GM23338 (cell line): Measurements from ENCODE around the gene SRPK2. TPM values are rescaled to one million over a fixed set of nuclear protein-coding genes. Genes with fewer than 3 reads are reported as not detected.

Source experiments
- ATAC-seq: fragments of 200-7000 bp; cut with Tn5 transposase; 3 replicates; pipeline ENCODE4 v1.9.1; 2020
- DNase-seq: peaks from one replicate; pipeline ENCODE4 v3.0.0-alpha.2; 2015; ENCODE audit warnings: low spot score
- H2AFZ ChIP-seq: fragments of 200-600 bp; sonication (generic); 2 replicates; pipeline ENCODE4 v1.8.0; 2016; ENCODE audit warnings: antibody characterized with exemption, mild to moderate bottlenecking, moderate library complexity
- H3F3A ChIP-seq: fragments of 200-600 bp; sonication (generic); replicated peaks from 2 replicates; pipeline ENCODE4 v1.8.0; 2017; ENCODE audit warnings: antibody characterized with exemption, mixed run types, low read depth
- H3K27ac ChIP-seq: fragments of 200-600 bp; sonication (generic); 2 replicates; pipeline ENCODE4 v1.6.1; 2016; ENCODE audit warnings: low read depth
- H3K27me3 ChIP-seq: fragments of 200-600 bp; sonication (generic); 2 replicates; pipeline ENCODE4 v1.8.0; 2016; ENCODE audit warnings: mild to moderate bottlenecking, mixed run types, moderate library complexity; ENCODE audit not compliant: insufficient read depth
- H3K36me3 ChIP-seq: fragments of 200-600 bp; sonication (generic); 2 replicates; pipeline ENCODE4 v1.8.0; 2016; ENCODE audit warnings: mild to moderate bottlenecking; ENCODE audit not compliant: insufficient read depth
- H3K4me1 ChIP-seq: fragments of 200-600 bp; sonication (generic); 2 replicates; pipeline ENCODE4 v1.8.0; 2016; ENCODE audit warnings: mild to moderate bottlenecking, moderate library complexity; ENCODE audit not compliant: insufficient read depth
- H3K4me2 ChIP-seq: fragments of 200-600 bp; sonication (generic); 2 replicates; pipeline ENCODE4 v1.7.1; 2017; ENCODE audit warnings: mixed run types
- H3K4me3 ChIP-seq: fragments of 200-600 bp; sonication (generic); 2 replicates; pipeline ENCODE4 v1.6.1; 2016; ENCODE audit warnings: mixed run types
- H3K79me2 ChIP-seq: fragments of 200-600 bp; sonication (generic); replicated peaks from 2 replicates; pipeline ENCODE4 v1.8.0; 2017; ENCODE audit warnings: mild to moderate bottlenecking; ENCODE audit not compliant: insufficient read depth
- H3K9me2 ChIP-seq: fragments of 200-600 bp; sonication (generic); 2 replicates; pipeline ENCODE4 v1.8.0; 2017; ENCODE audit not compliant: insufficient read depth
- H4K20me1 ChIP-seq: fragments of 200-600 bp; sonication (generic); replicated peaks from 2 replicates; pipeline ENCODE4 v1.8.0; 2017; ENCODE audit warnings: mild to moderate bottlenecking; ENCODE audit not compliant: insufficient read depth
- H3K27ac Mint-ChIP-seq: 2 replicates; pipeline ENCODE4 v1.8.0; 2020; ENCODE audit warnings: inconsistent platforms, mild to moderate bottlenecking, moderate library complexity, mixed read lengths
- H3K27me3 Mint-ChIP-seq: 3 replicates; pipeline ENCODE4 v1.8.0; 2022; ENCODE audit warnings: low read depth, mild to moderate bottlenecking, moderate library complexity, mixed read lengths, inconsistent platforms; ENCODE audit not compliant: insufficient read depth, poor library complexity
- H3K36me3 Mint-ChIP-seq: 3 replicates; pipeline ENCODE4 v1.8.0; 2021; ENCODE audit warnings: low read depth, mild to moderate bottlenecking, inconsistent platforms, moderate library complexity, mixed read lengths
- H3K4me1 Mint-ChIP-seq: 3 replicates; pipeline ENCODE4 v1.8.0; 2020; ENCODE audit warnings: mild to moderate bottlenecking, inconsistent platforms, mixed read lengths
- H3K4me3 Mint-ChIP-seq: 3 replicates; pipeline ENCODE4 v1.8.0; 2021; ENCODE audit warnings: moderate library complexity, mild to moderate bottlenecking, inconsistent platforms, mixed read lengths
- H3K9me3 Mint-ChIP-seq: 3 replicates; pipeline ENCODE4 v1.8.0; 2020; ENCODE audit warnings: moderate library complexity, mild to moderate bottlenecking, inconsistent platforms, mixed read lengths
- CREB1 ChIP-seq: fragments of 250-450 bp; sonication (Bioruptor Pico); IDR thresholded peaks from 2 replicates; pipeline ENCODE4 v1.5.0; 2020; ENCODE audit warnings: low read depth, mild to moderate bottlenecking, moderate library complexity
- CTCF ChIP-seq, 2 experiments: fragments of 200-600 bp in 1 of 2; sonication (generic) in 1 of 2; conservative IDR thresholded peaks; 2 replicates each; pipeline versions ENCODE4 v1.5.1 to v1.6.1; 2016 to 2017; ENCODE audit warnings: antibody characterized with exemption in 2 of 2, low read depth in 2 of 2, mild to moderate bottlenecking in 2 of 2, moderate library complexity in 1 of 2
- ETS1 ChIP-seq: IDR thresholded peaks from 2 replicates; pipeline ENCODE4 v1.6.1; 2016; ENCODE audit warnings: antibody characterized with exemption
- EZH2 ChIP-seq: fragments of 200-600 bp; sonication (generic); IDR thresholded peaks from one replicate; pipeline ENCODE4 v1.8.0; 2017; ENCODE audit warnings: antibody characterized with exemption, mild to moderate bottlenecking, low read depth; ENCODE audit not compliant: unreplicated experiment
- EZH2phosphoT487 ChIP-seq: fragments of 200-600 bp; sonication (generic); IDR thresholded peaks from one replicate; pipeline ENCODE4 v1.8.1; 2018; ENCODE audit warnings: antibody characterized with exemption; ENCODE audit not compliant: unreplicated experiment
- JUNB ChIP-seq: IDR thresholded peaks from one replicate; pipeline ENCODE4 v1.6.1; 2016; ENCODE audit warnings: antibody characterized with exemption; ENCODE audit not compliant: unreplicated experiment
- NANOG ChIP-seq: IDR thresholded peaks from 2 replicates; pipeline ENCODE4 v1.6.1; 2016; ENCODE audit warnings: antibody characterized with exemption, borderline replicate concordance
- POLR2AphosphoS5 ChIP-seq: IDR thresholded peaks from 2 replicates; pipeline ENCODE4 v1.6.1; 2016; ENCODE audit warnings: antibody characterized with exemption, low read depth
- REST ChIP-seq: IDR thresholded peaks from one replicate; pipeline ENCODE4 v1.6.1; 2018; ENCODE audit warnings: antibody characterized with exemption; ENCODE audit not compliant: unreplicated experiment
- STAT1 ChIP-seq: IDR thresholded peaks from one replicate; pipeline ENCODE4 v1.6.1; 2016; ENCODE audit warnings: antibody characterized with exemption; ENCODE audit not compliant: unreplicated experiment
- ZNF114 ChIP-seq: fragments of 250-450 bp; sonication (Bioruptor Pico); IDR thresholded peaks from 2 replicates; pipeline ENCODE4 v1.5.0; 2020; ENCODE audit warnings: mild to moderate bottlenecking, moderate library complexity
- ZNF331 ChIP-seq: fragments of 250-450 bp; sonication (Bioruptor Pico); IDR thresholded peaks from 2 replicates; pipeline ENCODE4 v1.5.0; 2020; ENCODE audit warnings: low read depth, mild to moderate bottlenecking, moderate library complexity
- polyA plus RNA-seq: library from polyadenylated mRNA; unstranded; fragments of >200 nt; fragmentation: Nextera tagmentation; extraction: Ambion mirVana; gene quantifications from 2 replicates; pipeline ENCODE4 v1.2.1, GENCODE V29; 2016
- total RNA-seq: library from RNA; depleted of rRNA; stranded (reverse); fragments of >200 nt; shearing (Covaris generic); gene quantifications from 2 replicates; pipeline ENCODE4 v1.2.3, GENCODE V29; 2014

Gene SRPK2
- total and polyA plus RNA-seq, 2 experiments from 2014 or later, result 66.3 to 91.5 TPM

- no peak overlapping the region for H3K4me3 Mint-ChIP-seq
- H3K4me2 ChIP-seq, result no peak overlapping the region
- H2AFZ ChIP-seq, result no peak overlapping the region
- no peak for TF ChIP-seq POLR2AphosphoS5
- TF ChIP-seq STAT1, result no peak
- TF ChIP-seq REST, result no peak
- TF ChIP-seq EZH2, result no peak
- TF ChIP-seq ZNF114 (CRISPR knock-in tag), result no peak
- no peak for TF ChIP-seq JUNB
- TF ChIP-seq ETS1, result no peak
- TF ChIP-seq NANOG, result no peak
- no peak for DNase-seq
- H3K79me2 ChIP-seq, result no peaks in the 10 kb centered on the region; the same call in 1 of the 2 replicates
- no peaks in the 10 kb centered on the region for H3K4me1 Mint-ChIP-seq
- no peaks in the 10 kb centered on the region for H3K4me1 ChIP-seq
- no peaks in the 10 kb centered on the region for H3F3A ChIP-seq
- H3K9me2 ChIP-seq, result no peaks in the 10 kb centered on the region
- no peaks in the 10 kb centered on the region; the same call in 2 of the 3 replicates for H3K36me3 Mint-ChIP-seq
- no peaks in the 10 kb centered on the region for H3K27me3 Mint-ChIP-seq
- H4K20me1 ChIP-seq, result no peaks in the 10 kb centered on the region
- no peak overlapping the region for H3K27ac ChIP-seq
- H3K9me3 Mint-ChIP-seq, result no peaks in the 10 kb centered on the region
- ATAC-seq, result no peak
- peak overlapping the region; percentile 51 for H3K27ac Mint-ChIP-seq
- H3K27me3 ChIP-seq, result no peaks in the 10 kb centered on the region
- H3K36me3 ChIP-seq, result no peaks in the 10 kb centered on the region
- no peak overlapping the region for H3K4me3 ChIP-seq
These were observed 235.2 kb downstream of the SRPK2 start for GRCh38 chr7:105153531-105153930.

GRCh38 chr7:105151152-105151551 is 237.6 kb downstream of the SRPK2 start:
- H4K20me1 ChIP-seq, result no peaks in the 10 kb centered on the region; the same call in 1 of the 2 replicates
- ATAC-seq (no peak), DNase-seq (no peak)
- no peaks in the 10 kb centered on the region for H3K36me3 ChIP-seq
- H3K4me1 ChIP-seq, result no peaks in the 10 kb centered on the region
- no peaks in the 10 kb centered on the region for H3K27me3 ChIP-seq
- H3K79me2 ChIP-seq, result no peaks in the 10 kb centered on the region; the same call in 1 of the 2 replicates
- no peaks in the 10 kb centered on the region for H3K9me2 ChIP-seq
- H3K4me3 ChIP-seq, result no peak overlapping the region
- no peak overlapping the region for H2AFZ ChIP-seq
- no peak overlapping the region for H3K4me2 ChIP-seq
- H3K36me3 Mint-ChIP-seq, result no peaks in the 10 kb centered on the region; the same call in 2 of the 3 replicates
- no peaks in the 10 kb centered on the region for H3K4me1 Mint-ChIP-seq
- H3K27ac Mint-ChIP-seq, result no peak overlapping the region
- H3K4me3 Mint-ChIP-seq, result no peak overlapping the region
- H3K27ac ChIP-seq, result no peak overlapping the region
- H3K9me3 Mint-ChIP-seq, result no peaks in the 10 kb centered on the region
- H3K27me3 Mint-ChIP-seq, result no peaks in the 10 kb centered on the region
- H3F3A ChIP-seq, result no peaks in the 10 kb centered on the region
- TF ChIP-seq EZH2phosphoT487 (no peak), ETS1 (no peak), CTCF (conservative IDR thresholded peaks at IDR 0.05; ENCODE audit: low read depth in 2 of 2) (no peak), REST (no peak), ZNF331 (no peak), NANOG (no peak), CREB1 (no peak)
